ENCODE measurements around the gene STXBP6. TPM values are rescaled to one million over a fixed set of nuclear protein-coding genes. Genes with fewer than 3 reads are reported as not detected.

STXBP6 gene
- polyA plus RNA-seq, 2 donors, result 1.9 to 2.2 TPM

- Histone ChIP-seq H3K9me3 (ENCODE audit: control insufficient read depth in 2 of 2, insufficient read depth in 1 of 2, low read depth in 1 of 2, low read length in 1 of 2) (no peaks in the 10 kb centered on the region), H3K36me3 (ENCODE audit: control insufficient read depth in 2 of 2, insufficient read depth in 2 of 2, low read length in 1 of 2) (no peaks in the 10 kb centered on the region), H3K4me1 (ENCODE audit: control insufficient read depth in 2 of 2, insufficient read depth in 2 of 2, low read length in 1 of 2) (no peaks in the 10 kb centered on the region), H3K27ac (ENCODE audit: low read depth in 2 of 2, low read length in 1 of 2) (no peak overlapping the region), H3K4me3 (ENCODE audit: low read depth in 1 of 2, low read length in 2 of 2) (no peak overlapping the region), H3K27me3 (ENCODE audit: control insufficient read depth in 1 of 2, insufficient read depth in 2 of 2, low read length in 2 of 2) (no peaks in the 10 kb centered on the region)
- 88 to 90% methylated on average over 5 of the region's 5 CpGs for WGBS, 2 donors
These were observed 57.2 kb downstream of the STXBP6 start for GRCh38 chr14:24992624-24993360.

- Histone ChIP-seq H3K4me3 (ENCODE audit: low read depth in 1 of 2, low read length in 2 of 2) (no peak overlapping the region), H3K9me3 (ENCODE audit: control insufficient read depth in 2 of 2, insufficient read depth in 1 of 2, low read depth in 1 of 2, low read length in 1 of 2) (no peaks in the 10 kb centered on the region), H3K36me3 (ENCODE audit: control insufficient read depth in 2 of 2, insufficient read depth in 2 of 2, low read length in 1 of 2) (no peaks in the 10 kb centered on the region), H3K27me3 (ENCODE audit: control insufficient read depth in 1 of 2, insufficient read depth in 2 of 2, low read length in 2 of 2) (no peaks in the 10 kb centered on the region), H3K27ac (ENCODE audit: low read depth in 2 of 2, low read length in 1 of 2) (no peak overlapping the region), H3K4me1 (ENCODE audit: control insufficient read depth in 2 of 2, insufficient read depth in 2 of 2, low read length in 1 of 2) (no peaks in the 10 kb centered on the region)
- 73 to 82% methylated on average over 6 of the region's 6 CpGs for WGBS, 2 donors
These were observed 58.1 kb downstream of the STXBP6 start for GRCh38 chr14:24991821-24992220.

- Histone ChIP-seq H3K27ac (ENCODE audit: low read depth in 2 of 2, low read length in 1 of 2) (no peak overlapping the region), H3K4me1 (ENCODE audit: control insufficient read depth in 2 of 2, insufficient read depth in 2 of 2, low read length in 1 of 2) (no peaks in the 10 kb centered on the region), H3K4me3 (ENCODE audit: low read depth in 1 of 2, low read length in 2 of 2) (no peak overlapping the region), H3K27me3 (ENCODE audit: control insufficient read depth in 1 of 2, insufficient read depth in 2 of 2, low read length in 2 of 2) (no peaks in the 10 kb centered on the region), H3K36me3 (ENCODE audit: control insufficient read depth in 2 of 2, insufficient read depth in 2 of 2, low read length in 1 of 2) (no peaks in the 10 kb centered on the region), H3K9me3 (ENCODE audit: control insufficient read depth in 2 of 2, insufficient read depth in 1 of 2, low read depth in 1 of 2, low read length in 1 of 2) (no peaks in the 10 kb centered on the region)
- WGBS, 2 donors, result 94 to 96% methylated on average over 1 of the region's 1 CpG
These were observed 58.7 kb downstream of the STXBP6 start for GRCh38 chr14:24991288-24991687.

- H3K27me3 ChIP-seq (ENCODE audit: control insufficient read depth in 1 of 2, insufficient read depth in 2 of 2, low read length in 2 of 2), result no peaks in the 10 kb centered on the region
- no peaks in the 10 kb centered on the region for H3K36me3 ChIP-seq (ENCODE audit: control insufficient read depth in 2 of 2, insufficient read depth in 2 of 2, low read length in 1 of 2)
- no peaks in the 10 kb centered on the region for H3K9me3 ChIP-seq (ENCODE audit: control insufficient read depth in 2 of 2, insufficient read depth in 1 of 2, low read depth in 1 of 2, low read length in 1 of 2)
- H3K4me3 ChIP-seq (ENCODE audit: low read depth in 1 of 2, low read length in 2 of 2), result no peak overlapping the region
- no peak overlapping the region for H3K27ac ChIP-seq (ENCODE audit: low read depth in 2 of 2, low read length in 1 of 2)
- H3K4me1 ChIP-seq (ENCODE audit: control insufficient read depth in 2 of 2, insufficient read depth in 2 of 2, low read length in 1 of 2), result no peaks in the 10 kb centered on the region
These were observed 59.2 kb downstream of the STXBP6 start for GRCh38 chr14:24990773-24991172.

- Histone ChIP-seq H3K4me3 (ENCODE audit: low read depth in 1 of 2, low read length in 2 of 2) (no peak overlapping the region), H3K36me3 (ENCODE audit: control insufficient read depth in 2 of 2, insufficient read depth in 2 of 2, low read length in 1 of 2) (no peaks in the 10 kb centered on the region), H3K27ac (ENCODE audit: low read depth in 2 of 2, low read length in 1 of 2) (no peak overlapping the region), H3K27me3 (ENCODE audit: control insufficient read depth in 1 of 2, insufficient read depth in 2 of 2, low read length in 2 of 2) (no peaks in the 10 kb centered on the region), H3K9me3 (ENCODE audit: control insufficient read depth in 2 of 2, insufficient read depth in 1 of 2, low read depth in 1 of 2, low read length in 1 of 2) (no peaks in the 10 kb centered on the region), H3K4me1 (ENCODE audit: control insufficient read depth in 2 of 2, insufficient read depth in 2 of 2, low read length in 1 of 2) (no peaks in the 10 kb centered on the region)
- 86 to 92% methylated on average over 8 of the region's 8 CpGs for WGBS, 2 donors
These were observed 59.9 kb downstream of the STXBP6 start for GRCh38 chr14:24990050-24990449.

GRCh38 chr14:24988760-24989159 lies 61.2 kb downstream of the STXBP6 start:
- 67 to 75% methylated on average over 5 of the region's 5 CpGs for WGBS, 2 donors
- Histone ChIP-seq H3K4me1 (ENCODE audit: control insufficient read depth in 2 of 2, insufficient read depth in 2 of 2, low read length in 1 of 2) (no peaks in the 10 kb centered on the region), H3K4me3 (ENCODE audit: low read depth in 1 of 2, low read length in 2 of 2) (no peak overlapping the region), H3K27me3 (ENCODE audit: control insufficient read depth in 1 of 2, insufficient read depth in 2 of 2, low read length in 2 of 2) (no peaks in the 10 kb centered on the region), H3K9me3 (ENCODE audit: control insufficient read depth in 2 of 2, insufficient read depth in 1 of 2, low read depth in 1 of 2, low read length in 1 of 2) (no peaks in the 10 kb centered on the region), H3K27ac (ENCODE audit: low read depth in 2 of 2, low read length in 1 of 2) (no peak overlapping the region), H3K36me3 (ENCODE audit: control insufficient read depth in 2 of 2, insufficient read depth in 2 of 2, low read length in 1 of 2) (no peaks in the 10 kb centered on the region)

GRCh38 chr14:24986206-24986893 lies 63.6 kb downstream of the STXBP6 start:
- H3K9me3 ChIP-seq (ENCODE audit: control insufficient read depth in 2 of 2, insufficient read depth in 1 of 2, low read depth in 1 of 2, low read length in 1 of 2), result no peaks in the 10 kb centered on the region
- H3K4me3 ChIP-seq (ENCODE audit: low read depth in 1 of 2, low read length in 2 of 2), result no peak overlapping the region
- no peaks in the 10 kb centered on the region for H3K36me3 ChIP-seq (ENCODE audit: control insufficient read depth in 2 of 2, insufficient read depth in 2 of 2, low read length in 1 of 2)
- no peaks in the 10 kb centered on the region for H3K27me3 ChIP-seq (ENCODE audit: control insufficient read depth in 1 of 2, insufficient read depth in 2 of 2, low read length in 2 of 2)
- WGBS, 2 donors, result 80 to 85% methylated on average over 4 of the region's 4 CpGs
- H3K27ac ChIP-seq (ENCODE audit: low read depth in 2 of 2, low read length in 1 of 2), result no peak overlapping the region
- no peaks in the 10 kb centered on the region for H3K4me1 ChIP-seq (ENCODE audit: control insufficient read depth in 2 of 2, insufficient read depth in 2 of 2, low read length in 1 of 2)

- WGBS, 2 donors, result 47 to 55% methylated on average over 6 of the region's 6 CpGs
- H3K4me3 ChIP-seq (ENCODE audit: low read depth in 1 of 2, low read length in 2 of 2), result no peak overlapping the region
- no peaks in the 10 kb centered on the region for H3K27me3 ChIP-seq (ENCODE audit: control insufficient read depth in 1 of 2, insufficient read depth in 2 of 2, low read length in 2 of 2)
- no peaks in the 10 kb centered on the region for H3K4me1 ChIP-seq (ENCODE audit: control insufficient read depth in 2 of 2, insufficient read depth in 2 of 2, low read length in 1 of 2)
- no peak overlapping the region for H3K27ac ChIP-seq (ENCODE audit: low read depth in 2 of 2, low read length in 1 of 2)
- H3K36me3 ChIP-seq (ENCODE audit: control insufficient read depth in 2 of 2, insufficient read depth in 2 of 2, low read length in 1 of 2), result no peaks in the 10 kb centered on the region
- H3K9me3 ChIP-seq (ENCODE audit: control insufficient read depth in 2 of 2, insufficient read depth in 1 of 2, low read depth in 1 of 2, low read length in 1 of 2), result no peaks in the 10 kb centered on the region
These were observed 64.9 kb downstream of the STXBP6 start for GRCh38 chr14:24984846-24985589.

GRCh38 chr14:24982472-24983155 lies 67.3 kb downstream of the STXBP6 start:
- WGBS, 2 donors, result 45 to 52% methylated on average over 6 of the region's 6 CpGs
- H3K27ac ChIP-seq (ENCODE audit: low read depth in 2 of 2, low read length in 1 of 2), result no peak overlapping the region
- H3K4me3 ChIP-seq (ENCODE audit: low read depth in 1 of 2, low read length in 2 of 2), result no peak overlapping the region
- no peaks in the 10 kb centered on the region for H3K27me3 ChIP-seq (ENCODE audit: control insufficient read depth in 1 of 2, insufficient read depth in 2 of 2, low read length in 2 of 2)
- no peaks in the 10 kb centered on the region for H3K36me3 ChIP-seq (ENCODE audit: control insufficient read depth in 2 of 2, insufficient read depth in 2 of 2, low read length in 1 of 2)
- no peaks in the 10 kb centered on the region for H3K9me3 ChIP-seq (ENCODE audit: control insufficient read depth in 2 of 2, insufficient read depth in 1 of 2, low read depth in 1 of 2, low read length in 1 of 2)
- H3K4me1 ChIP-seq (ENCODE audit: control insufficient read depth in 2 of 2, insufficient read depth in 2 of 2, low read length in 1 of 2), result no peaks in the 10 kb centered on the region

Measured in esophagus (tissue), 2 donors.